K562 (cell line): Measurements from ENCODE around the gene CDK9. TPM values are rescaled to one million over a fixed set of nuclear protein-coding genes. Genes with fewer than 3 reads are reported as not detected.

Experiments used
- ATF2 ChIP-seq: sonication (generic); formaldehyde crosslinking; IDR thresholded peaks from 2 replicates; pipeline ENCODE4 v1.8.1; 2022; ENCODE audit warnings: missing genetic modification reagents
- CAMTA2 ChIP-seq: fragments of 250-450 bp; sonication (Bioruptor Pico); conservative IDR thresholded peaks from 2 replicates; pipeline ENCODE4 v1.5.1; 2022
- CBFB ChIP-seq: sonication (generic); formaldehyde crosslinking; IDR thresholded peaks from 2 replicates; pipeline ENCODE4 v1.4.0; 2020; ENCODE audit warnings: mild to moderate bottlenecking, missing genetic modification reagents
- CHCHD3 ChIP-seq: fragments of 250-450 bp; sonication (Bioruptor Pico); IDR thresholded peaks from 2 replicates; pipeline ENCODE4 v2.1.2; 2022; ENCODE audit warnings: mild to moderate bottlenecking
- CREM ChIP-seq: IDR thresholded peaks from 2 replicates; pipeline ENCODE4 v1.6.1; 2014; ENCODE audit warnings: antibody characterized with exemption, low read depth
- ESRRA ChIP-seq: fragments of 450-650 bp; IDR thresholded peaks from 2 replicates; pipeline ENCODE4 v1.6.1; 2014; ENCODE audit warnings: low read depth, mild to moderate bottlenecking, moderate library complexity, borderline replicate concordance
- FOXA1 ChIP-seq: fragments of 450-650 bp; IDR thresholded peaks from 2 replicates; pipeline ENCODE4 v1.6.1; 2016; ENCODE audit warnings: mild to moderate bottlenecking, borderline replicate concordance
- GTF2E2 ChIP-seq: fragments of 200-800 bp; sonication (Bioruptor generic); IDR thresholded peaks from 2 replicates; pipeline ENCODE4 v1.6.1; 2016; ENCODE audit warnings: missing genetic modification characterization, missing compliant biosample characterization
- HBP1 ChIP-seq: fragments of 450-650 bp; formaldehyde crosslinking; IDR thresholded peaks from 2 replicates; pipeline ENCODE4 v1.4.0; 2022; ENCODE audit warnings: missing genetic modification characterization
- IRF1 ChIP-seq: sonication (generic); formaldehyde crosslinking; IDR thresholded peaks from 2 replicates; pipeline ENCODE4 v1.8.0; 2022; ENCODE audit warnings: missing genetic modification reagents, mild to moderate bottlenecking, borderline replicate concordance
- KDM4B ChIP-seq, 2 experiments: fragments of 450-650 bp in 1 of 2; sonication (generic) in 1 of 2; IDR thresholded peaks; 2 replicates each; pipeline ENCODE4 v1.6.1; 2016 to 2017; ENCODE audit warnings: borderline replicate concordance in 2 of 2, antibody characterized with exemption in 1 of 2, low read depth in 1 of 2, mild to moderate bottlenecking in 1 of 2
- MAX ChIP-seq: sonication (generic); formaldehyde crosslinking; IDR thresholded peaks from 2 replicates; pipeline ENCODE4 v1.9.0; 2022; ENCODE audit warnings: mild to moderate bottlenecking, missing genetic modification reagents
- MED1 ChIP-seq: sonication (generic); formaldehyde crosslinking; IDR thresholded peaks from 2 replicates; pipeline ENCODE4 v1.8.1; 2023; ENCODE audit warnings: missing genetic modification reagents, borderline replicate concordance
- PCBP2 ChIP-seq: fragments of 200-400 bp; formaldehyde crosslinking; IDR thresholded peaks from 2 replicates; pipeline ENCODE4 v1.6.1; 2018; ENCODE audit warnings: low read length, low read depth, mild to moderate bottlenecking, moderate library complexity; ENCODE audit not compliant: poor library complexity, severe bottlenecking
- RBM34 ChIP-seq: fragments of 200-400 bp; formaldehyde crosslinking; IDR thresholded peaks from 2 replicates; pipeline ENCODE4 v1.6.1; 2018; ENCODE audit warnings: low read length, borderline replicate concordance; ENCODE audit not compliant: insufficient read depth
- SMARCB1 ChIP-seq: IDR thresholded peaks from 2 replicates; pipeline ENCODE4 v1.6.1; 2011; ENCODE audit warnings: improper control_type of control experiment, low read depth; ENCODE audit not compliant: insufficient read length
- SMC3 ChIP-seq: conservative IDR thresholded peaks from 2 replicates; pipeline ENCODE4 v1.6.1; 2011; ENCODE audit warnings: low read depth, low read length, improper control_type of control experiment; ENCODE audit not compliant: insufficient read depth
- ZBTB34 ChIP-seq: fragments of 250-450 bp; sonication (Bioruptor Pico); IDR thresholded peaks from 2 replicates; pipeline ENCODE4 v1.8.0; 2021; ENCODE audit warnings: mild to moderate bottlenecking, moderate library complexity
- ZNF436 ChIP-seq: fragments of 250-450, 450-650 bp; sonication (Bioruptor Pico); formaldehyde crosslinking; IDR thresholded peaks from 2 replicates; pipeline ENCODE4 v1.7.0; 2020; ENCODE audit warnings: mild to moderate bottlenecking
- polyA plus RNA-seq, 8 experiments: library from polyadenylated mRNA; depleted of rRNA in 4 of 8; stranded (reverse) in 5 of 8; unstranded in 3 of 8; fragments of >200 nt; fragmentation: Nextera tagmentation in 2 of 8; fragmentation: Illumina TruSeq in 1 of 8; extraction: Ambion mirVana in 2 of 8; extraction: Trizol in 1 of 8; gene quantifications; 2 replicates each; pipeline versions ENCODE4 v1.2.1 to v1.2.3, GENCODE V29; 2011 to 2014; ENCODE audit warnings: inconsistent platforms in 1 of 8, missing spikeins in 1 of 8
- total RNA-seq, 7 experiments: library from RNA; depleted of rRNA in 6 of 7; stranded (reverse); fragments of >200 nt in 6 of 7; fragmentation: Illumina TruSeq in 2 of 7; extraction: Trizol in 2 of 7; gene quantifications; 2 replicates each; pipeline versions ENCODE4 v1.2.1 to v1.2.3, GENCODE V29; 2011 to 2021; ENCODE audit warnings: low replicate concordance in 1 of 7

The CDK9 gene
- total and polyA plus RNA-seq, 9 of the 15 experiments (the other 6 are each of a cell fraction or from before 2014, with no cell fraction given) = 4.2 to 78.6 (median 33.0) TPM

GRCh38 chr9:127802576-127803443 is 17.0 kb downstream of the CDK9 start, which contains the start of gene FPGS (continued):
- TF ChIP-seq MED1 (CRISPR knock-in tag) (no peak), FOXA1 (no peak), ESRRA (peak; percentile 30; the same call in 1 of the 2 replicates), RBM34 (no peak), CHCHD3 (no peak), KDM4B (IDR thresholded peaks at IDR 0.05; ENCODE audit: borderline replicate concordance in 2 of 2, low read depth in 1 of 2) (no peak), ZNF436 (CRISPR knock-in tag) (no peak), HBP1 (no peak), CAMTA2 (CRISPR knock-in tag) (no peak), ZBTB34 (CRISPR knock-in tag) (no peak), SMC3 (no peak), IRF1 (CRISPR knock-in tag) (no peak), MAX (CRISPR knock-in tag) (peak; percentile 94), CREM (peak; percentile 51), ATF2 (CRISPR knock-in tag) (no peak; the same call in 1 of the 2 replicates), PCBP2 (no peak), GTF2E2 (tag) (no peak; the same call in 1 of the 2 replicates), SMARCB1 (no peak), CBFB (no peak; the same call in 1 of the 2 replicates)
